ENCODE data around the gene ZNF526.

DNA sequence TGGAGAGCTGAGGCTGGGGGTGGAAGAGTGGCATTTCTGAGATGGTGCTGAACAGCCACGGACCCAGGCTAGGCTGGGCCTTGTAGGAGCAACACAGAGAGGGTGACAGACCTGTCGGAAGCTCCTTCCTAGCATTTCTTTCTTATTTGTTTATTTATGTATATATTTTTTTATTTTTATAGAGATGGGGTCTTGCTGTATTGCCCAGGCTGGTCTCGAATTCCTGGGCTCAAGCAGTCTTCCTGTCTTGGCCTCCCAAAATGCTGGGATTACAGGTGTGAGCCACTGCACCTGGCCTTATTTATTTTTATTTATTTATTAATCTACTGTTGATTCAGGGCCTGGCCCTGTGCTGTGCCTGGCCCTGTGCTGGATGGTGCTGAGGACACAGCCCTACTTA lies 55.4 kb downstream of the ZNF526 start:
- no peak for TF ChIP-seq POLR2A (IDR thresholded peaks at IDR 0.05)
- TF ChIP-seq, protein P1, sequence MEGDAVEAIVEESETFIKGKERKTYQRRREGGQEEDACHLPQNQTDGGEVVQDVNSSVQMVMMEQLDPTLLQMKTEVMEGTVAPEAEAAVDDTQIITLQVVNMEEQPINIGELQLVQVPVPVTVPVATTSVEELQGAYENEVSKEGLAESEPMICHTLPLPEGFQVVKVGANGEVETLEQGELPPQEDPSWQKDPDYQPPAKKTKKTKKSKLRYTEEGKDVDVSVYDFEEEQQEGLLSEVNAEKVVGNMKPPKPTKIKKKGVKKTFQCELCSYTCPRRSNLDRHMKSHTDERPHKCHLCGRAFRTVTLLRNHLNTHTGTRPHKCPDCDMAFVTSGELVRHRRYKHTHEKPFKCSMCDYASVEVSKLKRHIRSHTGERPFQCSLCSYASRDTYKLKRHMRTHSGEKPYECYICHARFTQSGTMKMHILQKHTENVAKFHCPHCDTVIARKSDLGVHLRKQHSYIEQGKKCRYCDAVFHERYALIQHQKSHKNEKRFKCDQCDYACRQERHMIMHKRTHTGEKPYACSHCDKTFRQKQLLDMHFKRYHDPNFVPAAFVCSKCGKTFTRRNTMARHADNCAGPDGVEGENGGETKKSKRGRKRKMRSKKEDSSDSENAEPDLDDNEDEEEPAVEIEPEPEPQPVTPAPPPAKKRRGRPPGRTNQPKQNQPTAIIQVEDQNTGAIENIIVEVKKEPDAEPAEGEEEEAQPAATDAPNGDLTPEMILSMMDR (IDR thresholded peaks at IDR 0.05) = no peak

All from body of pancreas (tissue), 4 donors.